GM12872 (cell line): ENCODE data around the gene TNIK.

ENCODE experiments used
- TF ChIP-seq, protein P1 (sequence below): IDR thresholded peaks from 3 replicates; pipeline ENCODE4 v1.5.1; 2011; ENCODE audit warnings: low read depth, mild to moderate bottlenecking, low read length, moderate library complexity; ENCODE audit not compliant: insufficient read depth

Gene TNIK

DNA sequence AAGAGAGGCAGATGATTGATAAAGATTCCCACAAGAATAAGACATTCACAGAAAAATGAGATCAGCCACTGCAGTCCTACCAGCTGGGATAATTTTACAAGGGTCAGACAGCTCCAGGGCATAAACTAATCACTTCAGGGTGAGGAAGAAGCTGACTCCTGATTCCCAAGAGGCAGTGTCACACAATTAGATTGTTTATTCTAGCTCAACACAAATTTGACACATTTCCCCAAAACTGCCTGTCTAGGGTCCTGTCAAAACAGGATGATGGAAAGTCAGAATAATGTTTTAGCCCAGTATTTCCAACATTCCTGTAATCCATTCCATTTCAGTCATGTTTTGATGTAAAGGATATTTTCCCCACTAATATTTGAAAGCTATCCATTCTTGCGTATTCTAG lies 110.8 kb downstream of the TNIK start:
- TF ChIP-seq, protein P1, sequence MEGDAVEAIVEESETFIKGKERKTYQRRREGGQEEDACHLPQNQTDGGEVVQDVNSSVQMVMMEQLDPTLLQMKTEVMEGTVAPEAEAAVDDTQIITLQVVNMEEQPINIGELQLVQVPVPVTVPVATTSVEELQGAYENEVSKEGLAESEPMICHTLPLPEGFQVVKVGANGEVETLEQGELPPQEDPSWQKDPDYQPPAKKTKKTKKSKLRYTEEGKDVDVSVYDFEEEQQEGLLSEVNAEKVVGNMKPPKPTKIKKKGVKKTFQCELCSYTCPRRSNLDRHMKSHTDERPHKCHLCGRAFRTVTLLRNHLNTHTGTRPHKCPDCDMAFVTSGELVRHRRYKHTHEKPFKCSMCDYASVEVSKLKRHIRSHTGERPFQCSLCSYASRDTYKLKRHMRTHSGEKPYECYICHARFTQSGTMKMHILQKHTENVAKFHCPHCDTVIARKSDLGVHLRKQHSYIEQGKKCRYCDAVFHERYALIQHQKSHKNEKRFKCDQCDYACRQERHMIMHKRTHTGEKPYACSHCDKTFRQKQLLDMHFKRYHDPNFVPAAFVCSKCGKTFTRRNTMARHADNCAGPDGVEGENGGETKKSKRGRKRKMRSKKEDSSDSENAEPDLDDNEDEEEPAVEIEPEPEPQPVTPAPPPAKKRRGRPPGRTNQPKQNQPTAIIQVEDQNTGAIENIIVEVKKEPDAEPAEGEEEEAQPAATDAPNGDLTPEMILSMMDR, result no peak

DNA sequence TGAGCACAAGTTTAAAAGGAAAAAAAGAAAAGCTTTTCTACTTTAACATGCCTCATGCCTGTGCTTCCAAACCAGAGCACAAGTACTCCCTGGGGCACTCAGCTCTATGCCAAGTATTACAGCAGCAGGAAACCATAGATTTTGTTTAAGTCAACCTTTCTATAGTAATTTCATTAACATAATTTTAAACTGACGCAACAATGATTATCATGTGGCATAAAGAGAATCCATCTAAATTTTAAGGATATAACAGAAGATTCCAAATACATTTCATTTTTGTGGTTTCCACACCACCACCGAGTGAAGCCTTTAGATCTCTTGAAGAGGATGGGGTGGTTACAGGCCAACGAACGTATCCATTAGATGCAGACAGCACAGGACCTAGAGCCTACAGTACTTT lies 112.1 kb downstream of the TNIK start:
- TF ChIP-seq, protein P1, result no peak

DNA sequence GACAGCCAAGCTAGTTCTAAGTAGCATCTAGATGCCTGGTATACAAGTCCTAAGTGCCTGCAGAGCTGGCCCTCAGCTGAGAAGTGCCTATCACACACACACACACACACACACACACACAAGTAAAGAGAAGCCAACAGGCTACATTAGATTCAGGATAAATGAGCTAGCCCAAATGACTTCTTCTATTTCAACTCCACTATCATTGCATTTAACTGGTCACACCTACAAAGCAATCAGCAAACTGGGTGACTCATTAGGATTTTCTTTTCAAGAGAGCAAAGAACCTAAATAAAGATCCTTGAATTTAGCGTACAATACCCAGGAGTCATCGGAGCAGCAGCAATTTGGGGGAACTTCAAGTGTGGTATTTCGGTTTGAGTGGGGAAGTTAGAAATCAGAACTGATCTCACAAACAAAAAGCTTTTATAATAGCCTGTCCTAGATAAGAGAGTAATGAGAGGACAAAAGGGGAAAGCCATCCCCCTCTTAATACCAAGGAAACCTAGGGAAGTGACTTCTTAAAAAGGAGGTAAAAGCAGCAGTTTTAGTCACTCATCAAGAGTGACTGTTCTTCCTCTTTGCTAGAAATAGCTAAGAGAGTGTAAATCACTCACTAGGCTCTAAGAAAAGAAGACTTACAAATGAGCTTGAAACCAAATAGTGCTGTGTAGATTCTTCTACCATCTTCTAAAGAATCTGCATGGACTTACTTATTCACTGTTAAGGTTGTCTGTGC lies 112.7 kb downstream of the TNIK start:
- TF ChIP-seq, protein P1, result no peak

DNA sequence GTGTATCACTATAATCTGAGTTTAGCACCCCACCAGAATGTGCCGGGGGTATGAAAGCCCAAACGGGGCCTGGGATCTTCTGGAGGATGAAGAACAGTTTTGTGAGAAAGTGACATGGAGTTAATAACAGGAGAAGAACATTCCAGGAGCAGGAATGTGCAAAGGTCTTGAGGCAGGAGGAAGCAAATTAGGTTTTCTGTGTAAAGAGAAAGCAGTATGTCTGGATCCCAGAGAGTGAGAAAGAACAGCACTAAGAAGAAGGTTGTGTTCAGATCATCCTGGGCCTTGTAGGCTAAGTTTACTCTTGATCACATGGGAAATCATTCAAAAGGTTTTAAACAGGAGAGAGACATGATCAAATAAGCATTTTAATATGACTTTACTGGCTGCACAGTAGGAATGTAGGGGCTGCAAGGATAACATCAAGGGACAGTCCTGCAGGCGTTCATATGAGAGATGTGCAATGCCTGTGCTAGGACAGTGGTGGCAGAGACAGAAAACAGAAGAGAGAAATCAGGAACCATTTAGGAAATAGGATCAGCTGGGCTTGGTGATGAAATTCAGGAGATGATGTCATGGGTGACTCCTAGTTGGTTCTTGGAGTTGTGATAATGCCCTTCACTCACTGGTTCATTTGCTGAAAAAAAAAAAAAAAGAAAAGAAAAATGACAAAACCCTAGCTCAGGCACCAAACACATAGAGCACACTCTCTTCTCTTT lies 113.5 kb downstream of the TNIK start:
- TF ChIP-seq, protein P1, result no peak

DNA sequence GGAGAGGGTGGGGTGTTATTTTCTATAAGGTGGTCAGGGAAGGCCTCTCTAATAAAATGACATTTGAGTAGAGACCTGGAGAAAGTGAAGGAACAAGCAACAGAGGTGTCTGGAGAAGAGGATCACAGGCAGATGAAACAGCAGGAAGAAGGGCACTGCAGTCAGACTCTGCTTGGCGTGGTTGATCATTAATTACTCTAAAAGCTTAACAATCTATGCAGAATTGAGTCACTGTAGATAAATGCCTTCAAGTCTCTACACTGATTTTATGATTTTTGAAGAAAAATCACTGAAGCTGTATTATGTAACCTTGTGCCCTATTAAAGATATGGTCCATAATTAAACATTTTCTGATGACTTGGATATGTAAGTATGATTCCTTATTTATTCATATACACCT lies 114.2 kb downstream of the TNIK start:
- TF ChIP-seq, protein P1, result no peak

DNA sequence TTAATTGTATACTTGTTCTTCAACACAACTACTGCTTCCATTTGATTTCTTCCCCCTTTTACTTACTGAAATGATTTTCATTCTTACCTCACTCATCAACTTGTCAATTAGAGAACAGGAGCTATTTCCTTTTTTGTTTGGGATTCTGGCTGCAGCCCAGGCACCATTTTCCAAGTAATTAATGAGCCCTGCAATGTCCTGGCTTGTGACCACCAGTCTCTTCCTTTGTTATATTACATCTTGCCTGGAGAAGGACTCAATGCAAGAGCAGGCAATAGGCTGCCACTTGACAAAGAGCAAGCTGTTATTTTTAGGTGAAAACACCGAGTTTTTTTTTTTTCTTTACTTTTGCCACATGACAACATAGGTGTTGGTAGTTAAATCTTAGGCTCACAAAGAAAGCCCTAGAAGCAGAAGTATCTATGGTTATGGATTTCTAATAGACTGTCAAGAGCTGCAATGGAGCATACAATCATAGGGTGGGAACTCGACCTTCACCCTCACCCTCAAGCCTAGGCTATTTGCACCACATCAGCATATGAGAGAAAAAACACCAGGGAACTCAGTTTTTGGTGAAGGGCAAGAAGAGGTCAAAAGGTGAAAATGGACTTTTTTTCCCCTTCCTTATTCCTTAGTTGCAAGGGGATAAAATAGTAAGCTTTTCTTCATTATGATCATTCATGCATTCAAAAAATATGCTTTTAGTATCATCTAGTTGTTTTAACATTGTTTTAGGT lies 114.9 kb downstream of the TNIK start:
- TF ChIP-seq, protein P1, result no peak

DNA sequence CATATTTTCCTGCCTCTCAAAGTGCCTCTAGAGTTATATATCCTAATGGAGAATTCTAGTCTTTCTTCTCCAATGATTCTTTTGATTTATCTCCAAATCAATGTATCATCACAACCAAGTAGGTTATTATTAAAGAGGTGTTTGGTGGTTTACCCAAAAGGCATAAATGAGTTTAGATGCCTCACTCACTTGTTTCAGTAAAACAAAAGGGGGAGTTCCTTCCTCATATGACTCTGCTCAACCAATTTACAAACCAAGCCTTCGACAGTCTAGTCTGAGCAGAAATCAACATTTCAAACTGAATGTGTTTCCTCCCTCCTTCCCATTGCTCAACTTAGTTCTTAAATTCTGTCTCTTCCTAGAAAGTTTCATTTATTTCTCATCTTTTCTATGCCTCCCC lies 116.5 kb downstream of the TNIK start:
- TF ChIP-seq, protein P1, result no peak
